GM12878 (cell line): Measurements from ENCODE around the gene BRD2. TPM values are rescaled to one million over a fixed set of nuclear protein-coding genes. Genes with fewer than 3 reads are reported as not detected.

Source experiments
- ATAC-seq: fragments of 200-7000 bp; cut with Tn5 transposase; 3 replicates; pipeline ENCODE4 v1.9.1; 2020; ENCODE audit warnings: mild to moderate bottlenecking, moderate library complexity
- BruUV-seq: library from RNA; stranded (reverse); fragments of 400-500 nt; replicated peaks from 2 replicates; lab custom pipeline; 2021; lab: Mats Ljungman, UMichigan
- CTCF ChIA-PET: fragments of 300-600 bp; sonication (Branson Sonifier 250); formaldehyde crosslinking; extraction: SDS; loops from one replicate; lab custom pipeline; 2021; ENCODE audit warnings: inconsistent platforms; lab: Yijun Ruan, JAX
- POLR2A ChIA-PET: fragments of 350-600 bp; formaldehyde crosslinking; extraction: SDS; loops from one replicate; lab custom pipeline; 2021; ENCODE audit warnings: inconsistent platforms; lab: Charles Lee
- RAD21 ChIA-PET: fragments of 300-600 bp; sonication (Branson Sonifier 250); formaldehyde crosslinking; loops from one replicate; lab custom pipeline; 2023; ENCODE audit warnings: antibody characterized with exemption; ENCODE audit not compliant: unreplicated experiment; lab: Charles Lee
- SMC1A ChIA-PET: fragments of 300-600 bp; sonication (Branson Sonifier 250); formaldehyde crosslinking; loops from one replicate; lab custom pipeline; 2023; ENCODE audit not compliant: unreplicated experiment, uncharacterized antibody; lab: Charles Lee
- DNase-seq: peaks from one replicate; pipeline ENCODE4 v3.0.0-alpha.2; 2011; ENCODE audit warnings: low read depth, low spot score
- FAIRE-seq: peaks from 3 replicates; lab custom pipeline; 2011; peaks lifted over from hg19 to GRCh38; lab: Jason Lieb, UNC
- H2AFZ ChIP-seq: 2 replicates; pipeline ENCODE4 v1.6.0; 2011; ENCODE audit warnings: low read depth, low read length, control low read depth; ENCODE audit not compliant: control insufficient read depth
- H3K27ac ChIP-seq: 2 replicates; pipeline ENCODE4 v1.5.1; 2011; ENCODE audit warnings: control low read depth; ENCODE audit not compliant: control insufficient read depth, insufficient read depth
- H3K27me3 ChIP-seq, 2 experiments: replicated peaks in 1 of 2; 2 replicates each; pipeline versions ENCODE4 v1.6.0 to v1.6.1; 2011; ENCODE audit warnings: low read length in 1 of 2; ENCODE audit not compliant: control insufficient read depth in 2 of 2, insufficient read depth in 2 of 2
- H3K36me3 ChIP-seq, 2 experiments: 2 replicates each; pipeline ENCODE4 v1.5.1; 2011; ENCODE audit warnings: low read length in 1 of 2; ENCODE audit not compliant: control insufficient read depth in 2 of 2, insufficient read depth in 2 of 2
- H3K4me1 ChIP-seq: 2 replicates; pipeline ENCODE4 v1.6.1; 2011; ENCODE audit warnings: mild to moderate bottlenecking, low read length, moderate library complexity, mixed read lengths; ENCODE audit not compliant: control insufficient read depth, insufficient read depth
- H3K4me2 ChIP-seq: 2 replicates; pipeline ENCODE4 v1.6.0; 2011; ENCODE audit warnings: control low read depth; ENCODE audit not compliant: control insufficient read depth, insufficient read depth
- H3K4me3 ChIP-seq: fragments of 200-600 bp; sonication (generic); 2 replicates; pipeline ENCODE4 v1.5.1; 2016
- H3K79me2 ChIP-seq: 2 replicates; pipeline ENCODE4 v1.6.0; 2011; ENCODE audit warnings: low read length; ENCODE audit not compliant: control insufficient read depth, insufficient read depth
- H3K9ac ChIP-seq: 2 replicates; pipeline ENCODE4 v1.8.0; 2011; ENCODE audit warnings: low read length, control low read depth, mixed read lengths; ENCODE audit not compliant: control insufficient read depth, insufficient read depth
- H3K9me3 ChIP-seq: replicated peaks from 3 replicates; pipeline ENCODE4 v1.5.1; 2011; ENCODE audit warnings: mild to moderate bottlenecking, low read length; ENCODE audit not compliant: control insufficient read depth, insufficient read depth
- H4K20me1 ChIP-seq: 2 replicates; pipeline ENCODE4 v1.6.0; 2011; ENCODE audit not compliant: control insufficient read depth, insufficient read depth
- CBFB ChIP-seq: IDR thresholded peaks from 2 replicates; pipeline ENCODE4 v1.6.1; 2016; ENCODE audit warnings: antibody characterized with exemption, low read depth
- CREB1 ChIP-seq: IDR thresholded peaks from 2 replicates; pipeline ENCODE4 v1.6.1; 2012; ENCODE audit warnings: low read depth, mild to moderate bottlenecking, inconsistent platforms
- E2F8 ChIP-seq: fragments of 450-650 bp; IDR thresholded peaks from 2 replicates; pipeline ENCODE4 v1.6.1; 2018; ENCODE audit warnings: mild to moderate bottlenecking, low read depth, moderate library complexity; ENCODE audit not compliant: partially characterized antibody
- EZH2 ChIP-seq: IDR thresholded peaks from 2 replicates; pipeline ENCODE4 v1.6.1; 2012; ENCODE audit warnings: low read depth, mild to moderate bottlenecking, control low read depth, inconsistent platforms, low read length, borderline replicate concordance; ENCODE audit not compliant: control insufficient read depth
- FOS ChIP-seq: IDR thresholded peaks from 3 replicates; pipeline ENCODE4 v1.6.1; 2011; ENCODE audit warnings: borderline replicate concordance; ENCODE audit not compliant: insufficient read length; ENCODE audit errors: extremely low read depth
- HCFC1 ChIP-seq: fragments of 150-350 bp; IDR thresholded peaks from 2 replicates; pipeline ENCODE4 v1.6.1; 2014; ENCODE audit warnings: low read length
- HDGF ChIP-seq: fragments of 450-650 bp; IDR thresholded peaks from 2 replicates; pipeline ENCODE4 v1.6.1; 2016; ENCODE audit warnings: antibody characterized with exemption
- KDM1A ChIP-seq: fragments of 200-600 bp; sonication (generic); IDR thresholded peaks from 2 replicates; pipeline ENCODE4 v1.6.1; 2016; ENCODE audit warnings: borderline replicate concordance
- POLR2AphosphoS5 ChIP-seq: IDR thresholded peaks from 2 replicates; pipeline ENCODE4 v1.6.1; 2011; ENCODE audit warnings: mild to moderate bottlenecking, low read length, inconsistent platforms
- RAD21 ChIP-seq: IDR thresholded peaks from 2 replicates; pipeline ENCODE4 v1.6.1; 2011; ENCODE audit warnings: mild to moderate bottlenecking, low read depth, low read length, moderate library complexity; ENCODE audit not compliant: insufficient read depth
- RELA ChIP-seq: fragments of 450-650 bp; IDR thresholded peaks from 2 replicates; pipeline ENCODE4 v1.8.0; 2014; ENCODE audit warnings: borderline replicate concordance; ENCODE audit not compliant: partially characterized antibody
- RUNX3 ChIP-seq: IDR thresholded peaks from 2 replicates; pipeline ENCODE4 v1.6.1; 2012; ENCODE audit warnings: low read length, inconsistent platforms
- SMAD1 ChIP-seq: fragments of 450-650 bp; IDR thresholded peaks from 2 replicates; pipeline ENCODE4 v1.6.1; 2018; ENCODE audit warnings: mild to moderate bottlenecking, low read depth; ENCODE audit not compliant: partially characterized antibody
- SPI1 ChIP-seq: IDR thresholded peaks from 2 replicates; pipeline ENCODE4 v1.6.1; 2011; ENCODE audit warnings: low read depth, mild to moderate bottlenecking, low read length, moderate library complexity, borderline replicate concordance; ENCODE audit not compliant: insufficient read depth
- SRF ChIP-seq, 2 experiments: IDR thresholded peaks; 2 replicates each; pipeline ENCODE4 v1.6.1; 2011; ENCODE audit warnings: low read depth in 2 of 2, low read length in 2 of 2, mild to moderate bottlenecking in 1 of 2, moderate library complexity in 1 of 2
- TCF3 ChIP-seq: IDR thresholded peaks from 2 replicates; pipeline ENCODE4 v1.6.1; 2012; ENCODE audit warnings: low read depth, mild to moderate bottlenecking, low read length, borderline replicate concordance; ENCODE audit not compliant: insufficient read depth
- USF2 ChIP-seq: IDR thresholded peaks from 2 replicates; pipeline ENCODE4 v1.6.1; 2011; ENCODE audit warnings: low read depth, low read length, improper control_type of control experiment, borderline replicate concordance
- YBX1 ChIP-seq: fragments of 450-650 bp; IDR thresholded peaks from 2 replicates; pipeline ENCODE4 v1.6.1; 2016; ENCODE audit warnings: antibody characterized with exemption
- ZBED1 ChIP-seq: IDR thresholded peaks from 2 replicates; pipeline ENCODE4 v1.6.1; 2016; ENCODE audit warnings: borderline replicate concordance
- WGBS: methylation state at CpG from one replicate; pipeline ENCODE4 v1.1.6; 2016; ENCODE audit warnings: low lambda C conversion rate; ENCODE audit not compliant: insufficient replicate concordance, insufficient coverage; ENCODE audit errors: missing lambda C conversion rate; 5-methylcytosine and 5-hydroxymethylcytosine counted together
- in situ Hi-C: fragments of 300-500 bp; cut with MboI; formaldehyde crosslinking; loops from 9 replicates; pipeline ENCODE4 v1.14.3; 2018; ENCODE audit warnings: mixed read lengths
- intact Hi-C: fragments of 100-400 bp; cut with micrococcal nuclease; formaldehyde crosslinking; loops from one replicate; pipeline ENCODE4 v1.14.2; 2022; ENCODE audit not compliant: unreplicated experiment
- polyA plus RNA-seq, 11 experiments: library from polyadenylated mRNA; depleted of rRNA in 4 of 11; unstranded in 6 of 11; stranded (reverse) in 5 of 11; fragments of >200 nt; fragmentation: Nextera tagmentation in 4 of 11; fragmentation: Illumina TruSeq in 1 of 11; extraction: Ambion mirVana in 4 of 11; extraction: Trizol in 1 of 11; gene quantifications; 1 replicate in 1 of 11; 2 replicates in 10 of 11; pipeline versions ENCODE4 v1.2.1 to v1.2.3, GENCODE V29; 2011 to 2016; ENCODE audit warnings: inconsistent platforms in 2 of 11, missing spikeins in 2 of 11, low read depth in 1 of 11
- total RNA-seq, 4 experiments: library from RNA; depleted of rRNA in 3 of 4; stranded (reverse); fragments of >200 nt in 3 of 4; fragmentation: Illumina TruSeq in 1 of 4; extraction: Trizol in 1 of 4; gene quantifications; 2 replicates each; pipeline versions ENCODE4 v1.2.1 to v1.2.3, GENCODE V29; 2013 to 2021

The BRD2 gene
- total and polyA plus RNA-seq, 10 of the 15 experiments (the other 5 are each of a cell fraction or from before 2014, with no cell fraction given): 32.2 to 239 (median 139) TPM

- peak; percentile 77 for FAIRE-seq
- ChIA-PET CTCF (interaction anchor here (0.7 to 15.9 kb wide), 12 partner anchors 9 to 106 kb away, joined by 3 to 532 read pairs (median 6); partner anchors contain the start of genes BRD2, HLA-DMA and TAP2), SMC1A (interaction anchor here (0.9 to 15.9 kb wide), 14 partner anchors 7 to 170 kb away, joined by 3 to 354 read pairs (median 6); partner anchors contain the start of genes BRD2 and HLA-DMA), RAD21 (interaction anchor here (0.7 to 8.6 kb wide), 15 partner anchors 10 to 106 kb away, joined by 3 to 130 read pairs (median 5); partner anchors contain the start of genes BRD2, HLA-DMA and TAP2), POLR2A (interaction anchor here (0.6 to 10.8 kb wide), 11 partner anchors 10 to 105 kb away, joined by 3 to 270 read pairs (median 5); partner anchors contain the start of genes BRD2, HLA-DMA, PSMB9 and TAP1)
- 8% methylated on average over 4 of the region's 4 CpGs for WGBS
- ATAC-seq: peak; percentile 74
- BruUV-seq: no TSS peak
- in situ Hi-C loops: loop anchor here (10.0 kb wide), 1 partner anchor 329 kb away; no protein-coding TSS in a partner anchor
- H3K27me3 ChIP-seq: no peaks in the 10 kb centered on the region
- peaks cover 53% of the 10 kb centered on the region for H3K79me2 ChIP-seq
- no peaks in the 10 kb centered on the region; the same call in 2 of the 3 replicates for H3K9me3 ChIP-seq
- H3K4me2 ChIP-seq: peak overlapping the region; percentile 71
- H3K27ac ChIP-seq: peak overlapping the region; percentile 96
- H2AFZ ChIP-seq: no peak overlapping the region; the same call in 1 of the 2 replicates
- H3K4me1 ChIP-seq: peaks cover 54% of the 10 kb centered on the region
- H3K9ac ChIP-seq: peak overlapping the region; percentile 57
- H3K4me3 ChIP-seq: peak overlapping the region; percentile 64
- no peaks in the 10 kb centered on the region for H4K20me1 ChIP-seq
- intact Hi-C loops: loop anchor here (1.0 to 10.0 kb wide), 3 partner anchors 50 to 509 kb away; partner anchors contain the start of genes HLA-DRA and TAP2
- no peaks in the 10 kb centered on the region for H3K36me3 ChIP-seq
- peak; percentile 84 for DNase-seq
- TF ChIP-seq E2F8: no peak
- no peak for TF ChIP-seq KDM1A
- TF ChIP-seq TCF3: peak; percentile 40; the same call in 1 of the 2 replicates
- TF ChIP-seq ZBED1: no peak; the same call in 1 of the 2 replicates
- no peak for TF ChIP-seq EZH2
- TF ChIP-seq SPI1: peak; percentile 100
- TF ChIP-seq FOS: no peak
- no peak for TF ChIP-seq RAD21
- peak; percentile 84 for TF ChIP-seq POLR2AphosphoS5
- TF ChIP-seq USF2: no peak
- TF ChIP-seq SMAD1: no peak
- no peak for TF ChIP-seq RELA
- peak; percentile 91 for TF ChIP-seq CBFB
- TF ChIP-seq CREB1: peak; percentile 38; the same call in 1 of the 2 replicates
- TF ChIP-seq RUNX3: peak; percentile 97
- TF ChIP-seq SRF (IDR thresholded peaks at IDR 0.05; ENCODE audit: low read depth in 2 of 2, low read length in 2 of 2): peak in 1 of 2 experiments; percentile 66; a peak in 1 of 4 replicates
- TF ChIP-seq HDGF: no peak
- TF ChIP-seq HCFC1: no peak
- TF ChIP-seq YBX1: no peak
Measured at GRCh38 chr6:32943864-32944649, 24.3 kb upstream of the BRD2 start.
